Measurements from ENCODE around the gene CRMP1.

The CRMP1 gene

GRCh38 chr4:5893004-5893580 lies at the start of gene CRMP1:
CRMP1 (minus strand) TSS chr4:5893086; CDS start chr4:5892969, 117 bp downstream.
- no peak for DNase-seq (ENCODE audit: low spot score)

- DNase-seq (ENCODE audit: low spot score): no peak
Measured at GRCh38 chr4:5941601-5942000, 48.7 kb upstream of the CRMP1 start.

GRCh38 chr4:5940470-5941203 lies 47.8 kb upstream of the CRMP1 start:
- DNase-seq (ENCODE audit: low spot score): no peak

GRCh38 chr4:5933996-5934831 lies 41.3 kb upstream of the CRMP1 start:
- no peak for DNase-seq (ENCODE audit: low spot score)

- DNase-seq (ENCODE audit: low spot score): no peak
Measured at GRCh38 chr4:5933116-5933515, 40.2 kb upstream of the CRMP1 start.

GRCh38 chr4:5932035-5932568 lies 39.2 kb upstream of the CRMP1 start:
- no peak for DNase-seq (ENCODE audit: low spot score)

- no peak for DNase-seq (ENCODE audit: low spot score)
Measured at GRCh38 chr4:5931526-5931925, 38.6 kb upstream of the CRMP1 start.

GRCh38 chr4:5930876-5931275 lies 38.0 kb upstream of the CRMP1 start:
- no peak for DNase-seq (ENCODE audit: low spot score)

GRCh38 chr4:5930456-5930855 lies 37.6 kb upstream of the CRMP1 start:
- DNase-seq (ENCODE audit: low spot score): no peak

- DNase-seq (ENCODE audit: low spot score): no peak
Measured at GRCh38 chr4:5928844-5929420, 36.0 kb upstream of the CRMP1 start.

- DNase-seq (ENCODE audit: low spot score): no peak
Measured at GRCh38 chr4:5928274-5928673, 35.4 kb upstream of the CRMP1 start.

- no peak for DNase-seq (ENCODE audit: low spot score)
Measured at GRCh38 chr4:5927747-5928146, 34.9 kb upstream of the CRMP1 start.

GRCh38 chr4:5927116-5927515 lies 34.2 kb upstream of the CRMP1 start:
- DNase-seq (ENCODE audit: low spot score): no peak

- no peak for DNase-seq (ENCODE audit: low spot score)
Measured at GRCh38 chr4:5926598-5926997, 33.7 kb upstream of the CRMP1 start.

GRCh38 chr4:5925419-5926200 lies 32.7 kb upstream of the CRMP1 start:
- no peak for DNase-seq (ENCODE audit: low spot score)

- no peak for DNase-seq (ENCODE audit: low spot score)
Measured at GRCh38 chr4:5924461-5925125, 31.7 kb upstream of the CRMP1 start.

- DNase-seq (ENCODE audit: low spot score): no peak
Measured at GRCh38 chr4:5923376-5923775, 30.5 kb upstream of the CRMP1 start.

GRCh38 chr4:5922556-5922955 lies 29.7 kb upstream of the CRMP1 start:
- DNase-seq (ENCODE audit: low spot score): no peak

- no peak for DNase-seq (ENCODE audit: low spot score)
Measured at GRCh38 chr4:5921981-5922380, 29.1 kb upstream of the CRMP1 start.

- no peak for DNase-seq (ENCODE audit: low spot score)
Measured at GRCh38 chr4:5921101-5921980, 28.5 kb upstream of the CRMP1 start.
